AG09319 (cell line): Measurements from ENCODE around the gene TMEM131L.

Experiments used
- DNase-seq: peaks from one replicate; pipeline ENCODE4 v3.0.0-alpha.2; 2010; ENCODE audit warnings: low read depth; ENCODE audit errors: extremely low read depth
- CTCF ChIP-seq: IDR thresholded peaks from 2 replicates; pipeline ENCODE4 v1.5.1; 2011; ENCODE audit warnings: low read depth, mild to moderate bottlenecking, inconsistent platforms, low read length, moderate library complexity

The TMEM131L gene

GRCh38 chr4:153523164-153523796 lies 57.1 kb downstream of the TMEM131L start:
- DNase-seq = no peak
- TF ChIP-seq CTCF = no peak

GRCh38 chr4:153523941-153524386 lies 57.8 kb downstream of the TMEM131L start:
- TF ChIP-seq CTCF = no peak
- no peak for DNase-seq

- no peak for TF ChIP-seq CTCF
- no peak for DNase-seq
Observed at GRCh38 chr4:153524682-153525081, 58.5 kb downstream of the TMEM131L start.

- no peak for TF ChIP-seq CTCF
- DNase-seq = no peak
Observed at GRCh38 chr4:153527690-153528089, 61.5 kb downstream of the TMEM131L start.

- DNase-seq = no peak
- no peak for TF ChIP-seq CTCF
Observed at GRCh38 chr4:153528705-153529485, 62.7 kb downstream of the TMEM131L start.

- no peak for DNase-seq
- no peak for TF ChIP-seq CTCF
Observed at GRCh38 chr4:153529646-153530045, 63.5 kb downstream of the TMEM131L start.

GRCh38 chr4:153530284-153530999 lies 64.3 kb downstream of the TMEM131L start:
- DNase-seq = no peak
- TF ChIP-seq CTCF = no peak
